Trophoblast cell (in vitro differentiated cells and primary cell): ENCODE results near the gene C11orf86.

Experiments used
- DNase-seq, 2 donors: peaks; one replicate each; pipeline ENCODE4 v3.0.0-alpha.2; 2016
- H2AFZ ChIP-seq: 2 replicates; pipeline ENCODE4 v1.6.1; 2013; ENCODE audit warnings: low read length, moderate library complexity, mild to moderate bottlenecking; ENCODE audit not compliant: insufficient read depth, poor library complexity
- H2AK5ac ChIP-seq: 2 replicates; pipeline ENCODE4 v1.6.1; 2013; ENCODE audit warnings: mild to moderate bottlenecking, low read length
- H2BK120ac ChIP-seq: 2 replicates; pipeline ENCODE4 v1.6.1; 2013; ENCODE audit warnings: low read length, mild to moderate bottlenecking, moderate library complexity; ENCODE audit not compliant: insufficient read depth, poor library complexity
- H2BK12ac ChIP-seq: 2 replicates; pipeline ENCODE4 v1.6.1; 2013; ENCODE audit warnings: mild to moderate bottlenecking, low read length, moderate library complexity
- H2BK5ac ChIP-seq: 2 replicates; pipeline ENCODE4 v1.6.1; 2013; ENCODE audit warnings: low read length, low read depth, moderate library complexity, mild to moderate bottlenecking; ENCODE audit not compliant: poor library complexity
- H3K14ac ChIP-seq: 2 replicates; pipeline ENCODE4 v1.6.1; 2013; ENCODE audit warnings: mild to moderate bottlenecking, low read length
- H3K18ac ChIP-seq: 2 replicates; pipeline ENCODE4 v1.6.1; 2013; ENCODE audit warnings: mild to moderate bottlenecking, low read length
- H3K23ac ChIP-seq: 2 replicates; pipeline ENCODE4 v1.6.1; 2013; ENCODE audit warnings: low read length
- H3K27ac ChIP-seq: 2 replicates; pipeline ENCODE4 v1.5.1; 2013; ENCODE audit warnings: low read depth, mild to moderate bottlenecking, inconsistent platforms, low read length, moderate library complexity
- H3K27me3 ChIP-seq: 2 replicates; pipeline ENCODE4 v1.6.1; 2013; ENCODE audit warnings: inconsistent platforms, mild to moderate bottlenecking, low read length, moderate library complexity; ENCODE audit not compliant: insufficient read depth
- H3K36me3 ChIP-seq, 2 experiments: 1 replicate in 1 of 2; 2 replicates in 1 of 2; pipeline ENCODE4 v1.6.1; 2013; ENCODE audit warnings: low read length in 2 of 2, mild to moderate bottlenecking in 2 of 2, moderate library complexity in 1 of 2; ENCODE audit not compliant: insufficient read depth in 2 of 2, control insufficient read depth in 1 of 2
- H3K4ac ChIP-seq: 2 replicates; pipeline ENCODE4 v1.6.1; 2013; ENCODE audit warnings: low read depth, mild to moderate bottlenecking, low read length, moderate library complexity
- H3K4me1 ChIP-seq, 2 experiments: 1 replicate in 1 of 2; 2 replicates in 1 of 2; pipeline ENCODE4 v1.6.1; 2013; ENCODE audit warnings: low read length in 2 of 2, mild to moderate bottlenecking in 2 of 2, moderate library complexity in 1 of 2; ENCODE audit not compliant: insufficient read depth in 2 of 2, control insufficient read depth in 1 of 2
- H3K4me2 ChIP-seq: 2 replicates; pipeline ENCODE4 v1.6.1; 2013; ENCODE audit warnings: inconsistent platforms, mild to moderate bottlenecking, low read length, moderate library complexity
- H3K4me3 ChIP-seq: 2 replicates; pipeline ENCODE4 v1.5.1; 2013; ENCODE audit warnings: mild to moderate bottlenecking, low read depth, low read length, inconsistent platforms
- H3K79me1 ChIP-seq: one replicate; pipeline ENCODE4 v1.6.1; 2013; ENCODE audit warnings: low read length
- H3K79me2 ChIP-seq: 2 replicates; pipeline ENCODE4 v1.6.1; 2013; ENCODE audit warnings: low read length, mild to moderate bottlenecking; ENCODE audit not compliant: control insufficient read depth, insufficient read depth, poor library complexity
- H3K9ac ChIP-seq: 2 replicates; pipeline ENCODE4 v1.6.1; 2013; ENCODE audit warnings: mild to moderate bottlenecking, low read length
- H3K9me3 ChIP-seq: 2 replicates; pipeline ENCODE4 v1.6.1; 2013; ENCODE audit warnings: low read depth, mild to moderate bottlenecking, control low read depth, inconsistent platforms, low read length; ENCODE audit not compliant: insufficient read depth
- H4K12ac ChIP-seq: 2 replicates; pipeline ENCODE4 v1.6.1; 2013; ENCODE audit warnings: low read depth, mild to moderate bottlenecking, low read length, moderate library complexity
- H4K8ac ChIP-seq: 2 replicates; pipeline ENCODE4 v1.6.1; 2013; ENCODE audit warnings: low read depth, mild to moderate bottlenecking, low read length, moderate library complexity
- H4K91ac ChIP-seq: one replicate; pipeline ENCODE4 v1.6.1; 2013; ENCODE audit warnings: low read depth, mild to moderate bottlenecking, low read length, moderate library complexity
- WGBS: extraction: QIAGEN DNeasy Blood & Tissue Kit; methylation state at CpG from one replicate; pipeline ENCODE4 v1.1.7; 2013; ENCODE audit warnings: missing lambda C conversion rate; ENCODE audit not compliant: insufficient read length, insufficient coverage; ENCODE audit errors: extremely low coverage; 5-methylcytosine and 5-hydroxymethylcytosine counted together

C11orf86 gene

GRCh38 chr11:66934950-66935779 lies 39.9 kb upstream of the C11orf86 start:
- H3K27ac ChIP-seq = no peak overlapping the region
- no peak overlapping the region for H4K8ac ChIP-seq
- no peak overlapping the region for H2AFZ ChIP-seq
- no peak overlapping the region for H2AK5ac ChIP-seq
- H3K79me2 ChIP-seq = no peaks in the 10 kb centered on the region
- no peak overlapping the region for H3K9ac ChIP-seq
- H3K79me1 ChIP-seq = no peaks in the 10 kb centered on the region
- H3K4me1 ChIP-seq = peaks cover 2 to 5% of the 10 kb centered on the region in 2 experiments
- H3K23ac ChIP-seq = no peak overlapping the region
- no peak overlapping the region for H2BK5ac ChIP-seq
- H4K12ac ChIP-seq = no peak overlapping the region
- no peak overlapping the region for H3K18ac ChIP-seq
- H4K91ac ChIP-seq = no peak overlapping the region
- DNase-seq = peak; percentile 57 to 85
- no peaks in the 10 kb centered on the region for H3K36me3 ChIP-seq
- H3K27me3 ChIP-seq = no peaks in the 10 kb centered on the region
- no peak overlapping the region for H3K14ac ChIP-seq
- no peak overlapping the region for H3K4me3 ChIP-seq
- H3K4ac ChIP-seq = no peak overlapping the region
- H2BK12ac ChIP-seq = no peak overlapping the region
- no peak overlapping the region for H3K4me2 ChIP-seq
- WGBS = no CpG with 5 or more reads among the region's 9 CpGs
- no peak overlapping the region for H2BK120ac ChIP-seq
- no peaks in the 10 kb centered on the region for H3K9me3 ChIP-seq

- Histone ChIP-seq H3K4me2 (no peak overlapping the region), H3K4me1 (peaks cover 2 to 5% of the 10 kb centered on the region in 2 experiments), H3K27ac (no peak overlapping the region), H2AFZ (no peak overlapping the region), H3K27me3 (no peaks in the 10 kb centered on the region), H4K8ac (no peak overlapping the region), H2AK5ac (no peak overlapping the region), H3K23ac (no peak overlapping the region), H4K12ac (no peak overlapping the region), H3K4ac (no peak overlapping the region), H3K79me2 (no peaks in the 10 kb centered on the region), H3K9ac (no peak overlapping the region), H2BK12ac (no peak overlapping the region), H3K14ac (no peak overlapping the region), H3K4me3 (no peak overlapping the region), H3K36me3 (no peaks in the 10 kb centered on the region), H4K91ac (no peak overlapping the region), H3K9me3 (no peaks in the 10 kb centered on the region), H2BK120ac (no peak overlapping the region), H3K18ac (no peak overlapping the region), H3K79me1 (no peaks in the 10 kb centered on the region), H2BK5ac (no peak overlapping the region)
- WGBS = no CpG with 5 or more reads among the region's 2 CpGs
- DNase-seq = peak; percentile 94 to 98
Measured at GRCh38 chr11:66936311-66936711, 38.8 kb upstream of the C11orf86 start.

GRCh38 chr11:66937193-66937733 lies 37.8 kb upstream of the C11orf86 start:
- Histone ChIP-seq H2AFZ (no peak overlapping the region), H3K79me2 (no peaks in the 10 kb centered on the region), H3K4me3 (no peak overlapping the region), H3K14ac (no peak overlapping the region), H3K23ac (no peak overlapping the region), H2AK5ac (no peak overlapping the region), H3K9ac (no peak overlapping the region), H4K12ac (no peak overlapping the region), H2BK120ac (no peak overlapping the region), H2BK12ac (no peak overlapping the region), H3K36me3 (no peaks in the 10 kb centered on the region), H3K4me1 (peaks cover 2 to 4% of the 10 kb centered on the region in 2 experiments), H4K91ac (no peak overlapping the region), H3K18ac (no peak overlapping the region), H3K9me3 (no peaks in the 10 kb centered on the region), H3K27ac (no peak overlapping the region), H2BK5ac (no peak overlapping the region), H3K4me2 (no peak overlapping the region), H3K4ac (no peak overlapping the region), H3K27me3 (no peaks in the 10 kb centered on the region), H4K8ac (no peak overlapping the region), H3K79me1 (no peaks in the 10 kb centered on the region)
- no CpG with 5 or more reads among the region's 1 CpG for WGBS
- peak in 1 of 2 donors; percentile 31 for DNase-seq

GRCh38 chr11:66938582-66939135 lies 36.4 kb upstream of the C11orf86 start:
- Histone ChIP-seq H3K9me3 (no peaks in the 10 kb centered on the region), H2BK12ac (no peak overlapping the region), H3K23ac (no peak overlapping the region), H3K4me2 (no peak overlapping the region), H2AK5ac (no peak overlapping the region), H3K79me1 (no peaks in the 10 kb centered on the region), H3K18ac (no peak overlapping the region), H3K79me2 (no peaks in the 10 kb centered on the region), H3K4me1 (peaks cover 0 to 2% of the 10 kb centered on the region in 2 experiments), H3K4me3 (no peak overlapping the region), H4K91ac (no peak overlapping the region), H4K12ac (no peak overlapping the region), H3K14ac (no peak overlapping the region), H2BK120ac (no peak overlapping the region), H4K8ac (no peak overlapping the region), H2AFZ (no peak overlapping the region), H3K36me3 (no peaks in the 10 kb centered on the region), H3K4ac (no peak overlapping the region), H2BK5ac (no peak overlapping the region), H3K9ac (no peak overlapping the region), H3K27me3 (no peaks in the 10 kb centered on the region), H3K27ac (no peak overlapping the region)
- DNase-seq = no peak
- WGBS = no CpG with 5 or more reads among the region's 5 CpGs
